Esophagus (tissue), 2 donors: ENCODE data around the gene LIN52. TPM values are rescaled to one million over a fixed set of nuclear protein-coding genes. Genes with fewer than 3 reads are reported as not detected.

ENCODE experiments used
- H3K27ac ChIP-seq, 2 donors: one replicate each; pipeline ENCODE4 v1.5.1; 2013; ENCODE audit warnings: low read depth in 2 of 2, mild to moderate bottlenecking in 2 of 2, inconsistent platforms in 1 of 2, low read length in 1 of 2, moderate library complexity in 1 of 2
- H3K27me3 ChIP-seq, 2 donors: one replicate each; pipeline ENCODE4 v1.6.1; 2013; ENCODE audit warnings: low read length in 2 of 2, control low read depth in 1 of 2, mild to moderate bottlenecking in 1 of 2; ENCODE audit not compliant: insufficient read depth in 2 of 2, control insufficient read depth in 1 of 2
- H3K36me3 ChIP-seq, 2 donors: one replicate each; pipeline ENCODE4 v1.6.1; 2013; ENCODE audit warnings: low read length in 1 of 2; ENCODE audit not compliant: control insufficient read depth in 2 of 2, insufficient read depth in 2 of 2
- H3K4me1 ChIP-seq, 2 donors: one replicate each; pipeline ENCODE4 v1.6.1; 2013; ENCODE audit warnings: low read length in 1 of 2; ENCODE audit not compliant: control insufficient read depth in 2 of 2, insufficient read depth in 2 of 2
- H3K4me3 ChIP-seq, 2 donors: one replicate each; pipeline ENCODE4 v1.5.1; 2013; ENCODE audit warnings: low read length in 2 of 2, mild to moderate bottlenecking in 2 of 2, low read depth in 1 of 2, moderate library complexity in 1 of 2
- H3K9me3 ChIP-seq, 2 donors: one replicate each; pipeline ENCODE4 v1.6.1; 2013; ENCODE audit warnings: mild to moderate bottlenecking in 2 of 2, low read depth in 1 of 2, low read length in 1 of 2, moderate library complexity in 1 of 2; ENCODE audit not compliant: control insufficient read depth in 2 of 2, insufficient read depth in 1 of 2
- WGBS, 2 donors: extraction: QIAGEN DNeasy Blood & Tissue Kit; methylation state at CpG; one replicate each; pipeline ENCODE4 v1.1.7; 2013; 5-methylcytosine and 5-hydroxymethylcytosine counted together
- polyA plus RNA-seq, 2 donors: library from polyadenylated mRNA; stranded (reverse); fragments of 200-250 nt; gene quantifications; one replicate each; pipeline ENCODE4 v1.2.3, GENCODE V29; 2013
- donor health status: healthy with polysubstance abuse.
- donor health status: Bipolar disorder and iron deficiency.

The LIN52 gene, protein sequence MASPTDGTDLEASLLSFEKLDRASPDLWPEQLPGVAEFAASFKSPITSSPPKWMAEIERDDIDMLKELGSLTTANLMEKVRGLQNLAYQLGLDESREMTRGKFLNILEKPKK
- 1 to 10 TPM; 2.8 to 3.0 TPM for polyA plus RNA-seq

DNA sequence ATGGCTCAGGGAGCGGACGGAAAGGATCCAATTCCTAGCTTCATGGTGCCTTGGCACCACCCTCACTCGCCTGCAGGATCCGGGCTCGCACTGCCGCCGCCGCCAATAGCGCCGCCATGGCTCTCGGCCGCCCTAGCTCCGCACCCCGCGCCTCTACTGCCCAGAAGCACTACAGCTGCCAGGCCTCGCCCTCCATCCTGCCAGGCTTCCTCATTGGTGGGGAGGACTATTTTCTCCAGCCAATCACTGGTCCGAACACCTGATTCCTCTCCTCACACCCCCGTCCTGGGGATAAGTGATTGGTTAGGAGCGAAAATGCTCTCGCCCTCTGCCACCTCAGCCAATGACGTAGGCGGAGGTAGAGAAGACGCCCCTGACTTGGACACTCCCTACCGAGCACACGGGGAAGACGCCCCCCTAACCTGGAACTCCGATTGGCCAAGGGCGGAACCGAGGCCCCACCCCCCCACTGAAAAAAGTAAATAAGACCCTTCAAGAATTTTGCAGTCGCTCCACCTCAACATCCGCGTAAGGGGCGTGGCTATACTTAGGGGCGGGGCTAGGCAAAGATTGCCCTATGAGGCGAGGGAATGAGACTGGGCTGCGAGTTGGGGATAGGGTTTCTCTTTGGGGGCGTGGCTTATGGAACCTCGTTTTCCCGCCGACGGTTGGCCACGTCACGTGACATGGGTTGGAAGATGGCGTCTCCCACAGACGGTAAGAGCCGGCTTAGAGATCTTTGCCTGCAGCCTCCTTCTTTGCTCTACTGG is at the start of gene LIN52, which contains the start of gene ALDH6A1:
Gene LIN52 (plus strand): TSS at position 680 of the 770 bp plus-strand sequence. CDS start 19 bp downstream, at position 699.
Gene ALDH6A1 (minus strand): TSS at position 177 of the 770 bp plus-strand sequence. CDS start 59 bp downstream, at position 118.
- Histone ChIP-seq H3K9me3 (no peaks in the 10 kb centered on the region), H3K36me3 (no peaks in the 10 kb centered on the region), H3K27ac (peak within 1 kb of the TSS; percentile 93 to 96), H3K4me3 (peak within 1 kb of the TSS; percentile 61 to 83), H3K4me1 (no peaks in the 10 kb centered on the region), H3K27me3 (no peaks in the 10 kb centered on the region)
- 0 to 1% methylated on average over 46 of the region's 46 CpGs for WGBS, 2 donors

DNA sequence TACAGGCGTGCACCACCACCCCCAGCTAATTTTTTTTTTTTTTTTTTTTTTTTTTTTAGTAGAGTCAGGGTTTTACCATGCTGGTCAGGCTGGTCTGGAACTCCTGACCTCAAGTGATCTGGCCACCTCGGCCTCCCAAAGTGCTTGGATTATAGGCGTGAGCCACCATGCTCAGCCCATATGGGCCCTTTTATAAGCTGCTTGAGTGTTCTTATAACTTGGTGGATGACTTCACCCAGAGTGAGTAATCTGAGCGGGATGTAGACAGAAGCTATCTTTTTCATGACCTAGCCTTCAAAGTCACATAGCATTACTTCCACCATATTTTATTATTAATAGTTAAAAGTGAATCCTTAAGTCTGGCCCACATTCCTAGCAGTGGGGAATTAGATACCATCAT is 49.2 kb upstream of the LIN52 start:
- Histone ChIP-seq H3K36me3 (no peaks in the 10 kb centered on the region), H3K9me3 (no peaks in the 10 kb centered on the region), H3K27me3 (no peaks in the 10 kb centered on the region), H3K27ac (no peak overlapping the region), H3K4me3 (no peak overlapping the region), H3K4me1 (no peaks in the 10 kb centered on the region)
- 89 to 92% methylated on average over 4 of the region's 4 CpGs for WGBS, 2 donors

DNA sequence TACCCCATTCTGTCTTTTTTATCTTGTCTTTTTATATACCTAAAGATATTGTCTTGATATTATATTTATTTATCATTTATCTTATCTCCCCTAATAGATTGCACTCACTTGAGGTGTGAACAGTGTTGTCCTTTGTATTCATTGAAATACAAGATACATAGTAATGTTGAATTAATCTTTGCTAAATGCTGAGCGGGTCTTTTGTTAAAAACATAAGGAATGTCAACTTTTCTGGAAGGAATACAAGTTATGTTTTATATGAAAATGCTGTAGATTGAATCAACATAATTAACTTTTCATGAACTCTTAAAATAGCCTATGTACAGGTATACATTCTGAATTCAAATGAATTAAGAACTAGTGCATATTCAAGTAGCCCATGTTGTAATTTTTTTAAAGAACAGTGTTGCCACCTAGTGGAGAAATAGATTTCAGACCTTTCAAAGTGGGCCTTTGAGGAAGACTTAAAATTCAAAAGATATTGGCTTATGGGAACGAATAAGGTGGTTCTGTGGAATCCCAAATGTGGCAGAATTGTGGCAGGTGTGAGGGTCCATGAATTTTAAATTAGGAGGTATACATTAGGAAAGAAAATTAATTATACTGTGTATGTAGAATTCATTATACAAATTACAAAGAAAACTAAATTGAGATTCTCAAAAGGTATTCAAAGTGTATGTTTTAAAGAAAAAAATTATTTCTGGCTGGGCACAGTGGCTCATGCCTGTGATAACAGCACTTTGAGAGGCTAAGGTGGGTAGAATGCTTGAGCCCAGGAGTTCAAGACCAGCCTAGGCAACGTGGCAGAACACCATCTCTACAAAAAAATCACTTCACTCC is 46.5 kb upstream of the LIN52 start:
- Histone ChIP-seq H3K9me3 (no peaks in the 10 kb centered on the region), H3K4me1 (no peaks in the 10 kb centered on the region), H3K36me3 (no peaks in the 10 kb centered on the region), H3K27me3 (no peaks in the 10 kb centered on the region), H3K4me3 (no peak overlapping the region), H3K27ac (no peak overlapping the region)
- 63 to 64% methylated on average over 3 of the region's 3 CpGs for WGBS, 2 donors

DNA sequence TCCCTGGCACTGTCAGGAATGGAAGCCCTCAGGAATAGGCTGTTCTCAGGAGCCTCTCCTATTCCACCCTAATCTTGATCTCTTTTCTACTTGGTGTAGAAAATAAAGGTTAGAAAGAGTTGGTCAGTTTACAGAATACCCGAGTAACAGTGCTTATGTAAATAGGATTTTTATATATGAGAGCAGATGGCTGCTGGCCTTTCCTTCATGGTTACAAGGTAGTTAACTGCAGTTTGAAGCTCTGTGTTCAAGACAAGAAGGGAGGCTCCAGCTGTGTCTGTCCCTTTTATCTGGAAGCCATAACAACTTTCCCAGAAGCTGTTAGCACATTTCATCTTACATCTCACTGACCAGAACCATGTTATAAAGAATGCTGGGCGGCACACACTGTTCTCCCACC is 42.5 kb upstream of the LIN52 start:
- Histone ChIP-seq H3K27me3 (no peaks in the 10 kb centered on the region), H3K4me1 (no peaks in the 10 kb centered on the region), H3K36me3 (no peaks in the 10 kb centered on the region), H3K4me3 (no peak overlapping the region), H3K9me3 (no peaks in the 10 kb centered on the region), H3K27ac (no peak overlapping the region)
- WGBS, 2 donors: 53 to 66% methylated on average over 2 of the region's 2 CpGs

DNA sequence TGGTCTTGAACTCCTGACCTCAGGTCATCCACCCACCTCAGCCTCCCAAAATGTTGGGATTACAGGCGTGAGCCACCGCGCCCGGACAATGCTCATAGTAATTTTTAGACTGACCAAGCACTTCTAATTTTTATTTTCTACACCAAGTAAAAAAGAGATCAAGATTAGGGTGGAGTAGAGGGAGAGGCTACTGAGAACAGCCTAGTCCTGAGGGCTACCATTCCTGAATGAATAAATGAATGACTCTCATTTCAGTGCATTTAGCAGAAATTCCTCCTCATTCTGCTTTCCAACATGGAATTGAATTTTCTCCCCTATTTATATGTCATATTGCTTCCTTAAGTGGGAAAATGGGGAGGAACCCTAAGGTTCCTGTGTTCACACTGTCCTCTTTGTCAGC is 39.2 kb upstream of the LIN52 start:
- no peak overlapping the region for H3K27ac ChIP-seq
- H3K4me3 ChIP-seq: no peak overlapping the region
- no peaks in the 10 kb centered on the region for H3K27me3 ChIP-seq
- H3K4me1 ChIP-seq: no peaks in the 10 kb centered on the region
- H3K36me3 ChIP-seq: no peaks in the 10 kb centered on the region
- H3K9me3 ChIP-seq: no peaks in the 10 kb centered on the region
- WGBS, 2 donors: 95 to 97% methylated on average over 4 of the region's 4 CpGs

DNA sequence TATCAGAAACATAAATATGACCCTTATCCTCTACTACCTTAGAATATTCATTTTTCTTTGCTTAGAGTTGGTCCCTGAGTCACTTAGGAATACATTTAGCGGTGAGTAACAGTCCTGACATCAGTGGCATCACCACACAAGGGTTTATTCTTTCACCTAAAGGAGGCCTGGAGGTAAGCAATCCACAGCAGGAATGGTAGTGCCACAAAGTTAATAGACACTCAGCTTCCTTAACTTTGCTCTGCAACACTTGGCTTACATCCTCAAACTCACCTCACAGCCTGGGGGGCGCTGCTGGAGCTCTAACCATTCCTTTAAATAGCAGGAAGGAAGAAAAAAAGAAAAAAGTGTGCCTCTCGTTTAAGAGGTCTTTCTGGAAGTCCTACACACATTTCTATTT is 36.5 kb upstream of the LIN52 start:
- Histone ChIP-seq H3K27me3 (no peaks in the 10 kb centered on the region), H3K36me3 (no peaks in the 10 kb centered on the region), H3K4me1 (no peaks in the 10 kb centered on the region), H3K4me3 (no peak overlapping the region), H3K27ac (no peak overlapping the region), H3K9me3 (no peaks in the 10 kb centered on the region)
- WGBS, 2 donors: 57 to 72% methylated on average over 3 of the region's 3 CpGs

DNA sequence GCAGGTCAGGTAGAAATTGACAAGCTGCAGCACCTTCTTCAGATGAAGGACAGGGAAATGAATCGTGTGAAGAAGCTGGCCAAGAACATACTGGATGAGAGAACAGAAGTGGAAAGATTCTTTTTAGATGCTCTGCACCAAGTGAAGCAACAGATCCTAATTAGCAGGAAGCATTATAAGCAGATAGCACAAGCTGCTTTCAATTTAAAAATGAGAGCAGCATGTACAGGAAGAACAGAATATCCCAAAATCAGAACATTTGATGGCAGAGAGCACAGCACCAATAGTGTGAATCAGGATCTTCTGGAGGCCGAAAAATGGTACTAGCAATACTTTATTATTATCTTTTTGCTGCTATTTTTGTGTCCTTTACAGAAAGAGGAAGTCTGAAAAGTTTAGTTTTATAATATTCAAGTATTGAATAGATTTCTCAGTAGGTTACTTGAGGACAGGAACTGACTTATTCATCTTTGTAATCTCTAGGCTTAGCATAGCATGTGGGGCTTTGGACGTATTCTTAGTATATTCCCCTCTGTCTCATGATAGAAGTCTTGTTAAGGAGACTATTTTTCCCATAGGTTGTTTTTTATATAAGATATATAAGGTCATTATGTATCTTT is 34.8 kb upstream of the LIN52 start:
- Histone ChIP-seq H3K4me3 (no peak overlapping the region), H3K27ac (no peak overlapping the region), H3K4me1 (no peaks in the 10 kb centered on the region), H3K9me3 (no peaks in the 10 kb centered on the region), H3K36me3 (no peaks in the 10 kb centered on the region), H3K27me3 (no peaks in the 10 kb centered on the region)
- whole genome bisulfite sequencing, 2 donors: 67 to 68% methylated on average over 3 of the region's 3 CpGs

DNA sequence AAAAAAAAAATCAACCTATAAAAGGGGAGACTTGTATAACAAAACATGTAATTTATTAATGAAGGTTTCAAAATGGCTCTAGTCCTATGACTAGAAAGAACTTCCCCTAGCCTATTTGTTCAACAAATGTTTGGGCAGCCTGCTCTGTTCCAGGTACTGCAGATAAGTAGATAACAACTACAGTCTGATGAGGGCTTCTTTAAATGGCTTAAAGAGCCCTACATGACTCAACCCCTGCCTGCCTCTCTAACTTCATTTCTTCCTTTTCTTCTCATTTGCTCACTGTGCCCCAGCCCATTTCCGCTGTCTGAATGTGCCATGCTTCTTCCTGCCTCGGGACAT is 22.0 kb upstream of the LIN52 start:
- H3K4me3 ChIP-seq: no peak overlapping the region
- no peak overlapping the region for H3K27ac ChIP-seq
- 88 to 90% methylated on average over 2 of the region's 2 CpGs for WGBS, 2 donors
- no peaks in the 10 kb centered on the region for H3K4me1 ChIP-seq
- H3K27me3 ChIP-seq: no peaks in the 10 kb centered on the region
- H3K36me3 ChIP-seq: peaks cover 0 to 4% of the 10 kb centered on the region in 2 donors
- H3K9me3 ChIP-seq: no peaks in the 10 kb centered on the region

DNA sequence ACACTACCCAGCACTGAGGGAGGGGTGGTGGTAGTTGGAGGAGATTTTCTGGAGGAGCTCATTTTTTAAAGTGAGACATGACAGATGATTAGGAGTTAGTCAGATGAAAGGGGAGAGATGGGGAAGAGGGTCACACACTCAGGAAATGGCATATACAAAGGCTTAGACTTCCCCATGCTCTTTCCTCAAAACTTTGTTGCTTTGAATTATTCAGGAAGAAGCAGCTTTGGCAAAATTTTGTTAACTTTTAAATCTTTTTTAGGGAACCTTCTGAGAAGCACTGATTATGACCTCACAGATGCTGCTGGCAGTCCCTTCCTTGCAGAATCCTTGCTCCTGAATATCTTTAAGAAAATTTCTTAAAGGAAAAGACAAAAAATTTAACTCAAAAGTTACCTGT is 20.3 kb upstream of the LIN52 start:
- Histone ChIP-seq H3K36me3 (peaks cover 0 to 4% of the 10 kb centered on the region in 2 donors), H3K27me3 (no peaks in the 10 kb centered on the region), H3K4me1 (no peaks in the 10 kb centered on the region), H3K9me3 (no peaks in the 10 kb centered on the region), H3K4me3 (no peak overlapping the region), H3K27ac (no peak overlapping the region)
